DMS153 treated with DMSO at 0.1 percent for 48 hours (cell line): ENCODE results near the gene HDHD2.

Source experiments
- DNase-seq: peaks from one replicate; lab custom pipeline; 2025; ENCODE audit not compliant: unreplicated experiment; lab: John Stamatoyannopoulos, UW

HDHD2 gene

DNA sequence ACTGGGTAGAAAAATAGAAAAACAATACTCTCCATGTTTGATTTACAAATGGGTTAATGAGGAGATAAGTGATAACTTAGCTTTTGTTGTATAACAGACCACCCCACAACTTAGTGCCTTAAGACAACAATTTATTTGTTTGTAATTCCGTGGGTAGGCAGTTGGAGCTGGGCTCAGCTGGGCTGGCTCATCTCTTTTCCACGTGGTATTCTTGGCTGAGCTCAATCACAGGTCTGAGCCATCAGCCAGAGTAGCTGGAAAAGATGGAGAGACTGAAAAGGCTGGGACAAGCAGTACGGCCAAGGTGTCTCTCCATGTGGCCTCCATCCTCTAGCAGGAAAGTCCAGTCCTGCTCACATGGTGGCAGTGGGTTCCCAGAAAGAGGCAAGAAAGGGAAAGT, 82.7 kb downstream of the HDHD2 start:
- no peak for DNase-seq

GRCh38 chr18:47063096-47063495, 87.2 kb downstream of the HDHD2 start:
- no peak for DNase-seq

GRCh38 chr18:47062471-47062870, 87.8 kb downstream of the HDHD2 start:
- no peak for DNase-seq
